Measurements from ENCODE around the gene FOSL2. TPM values are rescaled to one million over a fixed set of nuclear protein-coding genes. Genes with fewer than 3 reads are reported as not detected.

Gene FOSL2
- total RNA-seq, 2 experiments from 2014 or later, result 76.9 to 78.7 TPM

DNA sequence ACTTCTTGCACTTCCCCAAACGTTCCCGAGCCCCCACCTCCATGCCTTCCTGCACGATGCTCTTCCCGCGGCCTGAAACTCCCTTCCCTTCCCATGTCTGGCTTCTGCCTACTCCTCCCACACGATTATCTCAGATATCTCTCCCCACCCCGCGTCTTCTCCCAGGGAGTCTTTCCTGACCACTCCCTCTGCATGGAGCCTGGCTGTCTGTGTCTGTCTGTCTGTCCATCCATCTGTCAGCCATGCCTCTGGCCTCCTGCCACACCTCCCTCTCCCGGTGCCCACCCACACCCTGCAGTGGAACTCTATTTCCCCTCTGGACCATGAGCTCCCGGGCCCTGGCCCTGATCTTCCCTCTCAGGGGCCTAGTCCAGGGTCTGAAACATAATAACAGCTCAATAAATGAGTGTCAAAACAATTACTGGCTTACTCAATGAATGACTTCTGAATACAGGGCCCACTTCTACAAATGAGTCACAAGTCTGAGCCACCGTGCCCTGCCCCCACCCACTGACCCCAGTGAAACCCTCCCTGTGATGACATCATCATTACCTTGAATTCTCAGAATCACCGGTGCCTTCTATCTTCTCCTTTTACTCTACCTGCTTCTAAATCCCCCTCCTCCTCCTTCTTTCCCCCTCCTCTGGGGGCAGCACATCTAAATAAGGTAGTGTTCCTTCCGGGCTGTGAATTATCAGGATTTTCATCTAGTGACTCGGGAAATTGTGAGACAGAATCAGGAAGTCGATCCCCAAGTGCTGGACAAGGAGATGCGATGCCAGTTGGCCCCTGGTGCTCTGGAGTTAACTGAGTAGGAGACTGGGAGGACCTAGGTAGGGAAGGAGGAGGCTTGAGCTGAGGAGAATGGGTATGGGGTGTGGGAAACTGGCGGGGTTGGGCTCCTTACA, 57.1 kb downstream of the FOSL2 start:
- POLR2A ChIA-PET, result interaction anchor here (0.6 to 1.5 kb wide), 8 partner anchors 29 to 559 kb away, joined by 3 to 5 read pairs (median 4); partner anchors contain the start of genes BABAM2, FOSL2 and RBKS
- CTCF ChIA-PET, result interaction anchor here (0.6 to 1.4 kb wide), 5 partner anchors 14 to 727 kb away, joined by 3 to 4 read pairs (median 3); no protein-coding TSS in a partner anchor

DNA sequence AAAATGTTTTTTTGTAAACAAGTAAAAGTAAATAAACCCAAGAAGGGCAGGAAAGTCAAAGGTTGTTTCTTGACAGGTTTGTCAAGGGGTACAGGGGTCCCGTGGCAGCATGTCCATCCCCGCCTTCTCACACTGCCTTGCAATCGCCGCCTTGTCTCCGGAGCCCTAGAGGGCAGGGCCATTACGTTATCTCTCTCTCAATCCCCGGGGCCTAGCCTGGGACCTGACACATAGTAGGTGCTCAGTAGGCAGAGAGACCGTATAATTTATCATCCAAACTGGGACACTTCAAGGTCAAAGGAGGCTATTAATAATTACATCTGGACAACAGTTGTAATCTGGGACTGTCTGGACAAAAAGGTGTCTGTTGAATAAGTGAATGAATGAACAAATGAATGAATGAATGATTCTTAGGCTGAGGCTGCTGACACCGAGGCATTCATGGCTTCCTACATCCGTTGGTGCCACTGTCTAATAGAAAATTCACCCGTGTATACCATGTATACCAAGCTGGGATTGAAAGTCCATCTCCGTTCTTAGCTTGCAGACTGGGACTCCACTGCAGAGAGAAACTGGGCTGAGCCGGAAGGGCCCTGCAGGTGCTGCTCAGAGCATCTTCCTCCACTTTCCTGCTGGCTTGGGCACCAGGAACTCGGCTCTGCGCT, 58.4 kb downstream of the FOSL2 start:
- POLR2A ChIA-PET, result no interaction called here
- CTCF ChIA-PET, result interaction anchor here (0.8 to 0.9 kb wide), 2 partner anchors 16 to 728 kb away, joined by 3 to 4 read pairs; no protein-coding TSS in a partner anchor

DNA sequence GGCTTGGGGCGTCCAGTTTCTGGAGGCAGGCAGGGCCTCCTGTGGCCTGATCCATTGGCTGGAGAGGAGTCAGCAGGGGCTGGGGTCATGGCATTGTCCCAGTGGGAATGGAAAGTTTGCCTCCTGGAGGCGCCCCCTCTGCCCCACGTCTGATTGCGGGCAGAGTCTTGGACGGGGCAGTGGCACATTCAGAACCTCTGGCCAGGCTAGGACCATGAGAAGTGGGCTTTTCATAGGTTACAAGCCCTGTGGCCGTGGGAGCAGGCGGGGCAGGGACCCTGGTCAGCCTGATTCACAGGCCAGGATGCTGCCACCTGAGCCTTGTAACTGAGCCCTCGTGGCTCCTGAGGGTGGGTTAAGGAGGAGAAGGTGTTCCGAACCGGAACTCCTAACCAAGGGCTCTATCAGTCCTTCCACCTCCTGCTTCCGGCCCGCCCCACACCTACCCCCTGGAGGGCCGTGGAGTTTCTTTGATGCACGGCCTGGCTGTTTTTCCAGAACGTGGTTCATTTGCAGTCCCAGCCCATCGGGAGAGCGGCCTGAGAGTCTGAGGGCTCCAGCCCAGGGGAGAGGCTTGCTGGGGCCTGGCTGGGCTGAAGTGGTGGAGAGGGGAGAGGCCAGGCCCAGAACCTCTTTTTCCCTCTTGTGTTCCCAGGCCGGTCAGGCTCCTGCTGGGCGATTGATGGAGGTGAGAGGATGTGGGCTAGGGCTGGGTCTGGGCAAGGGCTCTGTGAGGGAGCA, 59.3 kb downstream of the FOSL2 start:
- ChIA-PET POLR2A (no interaction called here), CTCF (interaction anchor here (0.6 to 1.9 kb wide), 10 partner anchors 8 to 748 kb away, joined by 3 to 7 read pairs (median 3); no protein-coding TSS in a partner anchor)

DNA sequence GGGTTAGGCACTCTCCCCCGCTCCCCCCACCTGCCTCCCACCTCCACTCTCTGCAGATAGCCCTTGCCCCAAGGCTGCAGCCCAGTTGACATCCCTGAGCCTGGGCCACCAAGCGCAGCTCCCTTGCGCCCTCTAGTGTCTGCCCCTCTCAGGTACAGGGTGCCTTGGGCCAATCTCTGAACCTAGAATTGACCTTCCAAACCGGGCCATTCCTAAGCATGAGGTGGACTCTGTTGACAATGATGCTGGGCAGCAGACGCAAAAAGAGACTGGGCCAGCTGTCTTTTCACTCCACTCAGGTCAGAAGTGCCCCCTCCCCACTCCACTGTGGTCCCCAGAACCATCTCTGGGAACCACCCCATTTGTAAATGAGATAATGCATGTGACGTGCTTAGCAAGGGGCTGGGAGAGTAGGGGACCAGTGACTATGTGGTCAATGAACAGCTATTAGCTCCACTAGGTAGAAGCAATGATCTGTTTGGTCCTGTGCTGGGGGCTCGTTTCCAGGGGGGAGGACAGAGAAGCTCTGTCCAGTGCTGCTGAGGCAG, 60.0 kb downstream of the FOSL2 start:
- CTCF ChIA-PET, result interaction anchor here (0.6 to 1.9 kb wide), 13 partner anchors 9 to 749 kb away, joined by 3 to 7 read pairs (median 3); no protein-coding TSS in a partner anchor
- POLR2A ChIA-PET, result no interaction called here

DNA sequence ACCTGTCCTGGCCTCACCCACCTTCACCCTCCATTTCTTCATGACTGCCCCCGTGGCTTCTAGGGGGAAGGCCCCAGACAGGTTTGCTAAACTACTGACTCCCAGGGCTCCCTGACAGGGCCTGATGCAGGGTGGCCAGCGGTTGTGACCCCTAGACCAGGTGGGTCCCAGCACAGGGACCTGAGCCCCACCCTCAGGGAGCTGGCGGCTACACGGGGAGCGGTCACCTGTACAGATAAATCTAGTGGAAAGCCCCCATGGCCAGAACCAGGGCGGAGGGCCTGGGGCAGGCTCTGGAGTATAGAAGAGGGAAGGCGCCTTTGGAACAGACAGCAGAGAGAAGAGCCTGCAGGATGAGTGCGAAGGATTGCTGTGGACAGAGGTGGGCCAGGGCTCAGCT, 60.7 kb downstream of the FOSL2 start:
- ChIA-PET CTCF (interaction anchor here (1.1 to 1.9 kb wide), 7 partner anchors 9 to 750 kb away, joined by 3 to 7 read pairs (median 3); no protein-coding TSS in a partner anchor), POLR2A (no interaction called here)

DNA sequence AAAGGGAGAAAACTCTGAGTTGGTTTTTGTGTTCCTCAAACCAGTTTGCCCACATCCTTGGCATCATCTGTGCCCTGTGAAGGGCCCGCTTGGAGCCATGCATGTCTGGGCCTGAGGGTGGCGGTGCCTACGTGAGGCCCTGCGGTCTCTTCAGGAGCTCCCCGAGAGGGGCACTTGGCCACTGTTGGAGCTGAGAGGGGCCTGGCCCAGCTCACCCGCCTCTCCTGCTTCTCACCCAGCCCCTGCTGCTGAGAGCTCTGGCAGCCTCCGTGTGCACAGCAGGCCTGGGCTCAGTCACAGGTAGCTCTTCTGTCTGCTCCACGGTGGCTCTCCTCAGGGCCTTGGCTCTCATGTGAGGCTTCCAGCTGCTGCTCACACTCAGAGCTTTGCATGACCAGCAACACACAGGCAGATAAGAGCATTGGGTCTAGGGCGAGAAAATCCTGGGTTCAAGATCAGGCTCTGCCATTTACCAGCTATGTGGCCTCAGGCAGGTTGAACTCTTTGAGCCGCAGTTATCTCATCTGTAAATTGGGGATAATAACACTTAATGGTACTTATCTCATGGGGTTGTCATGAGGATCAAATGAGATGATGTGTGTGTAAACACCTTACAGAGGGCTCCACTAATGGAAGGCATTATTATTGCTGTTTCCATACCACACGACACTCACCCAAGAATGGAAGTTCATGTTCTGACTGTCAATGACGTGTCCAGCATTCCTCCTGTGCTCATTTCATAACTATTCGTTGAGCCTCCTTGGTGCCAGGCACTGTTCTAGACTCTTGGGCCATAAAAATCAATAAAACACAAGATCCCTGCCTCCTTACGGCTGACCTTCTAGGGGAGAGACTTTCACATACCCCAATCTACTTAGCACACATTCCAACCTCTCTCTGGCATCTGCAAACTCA, 61.6 kb downstream of the FOSL2 start:
- ChIA-PET POLR2A (no interaction called here), CTCF (interaction anchor here (1.2 to 1.9 kb wide), 2 partner anchors 53 to 751 kb away, joined by 3 to 7 read pairs; no protein-coding TSS in a partner anchor)

DNA sequence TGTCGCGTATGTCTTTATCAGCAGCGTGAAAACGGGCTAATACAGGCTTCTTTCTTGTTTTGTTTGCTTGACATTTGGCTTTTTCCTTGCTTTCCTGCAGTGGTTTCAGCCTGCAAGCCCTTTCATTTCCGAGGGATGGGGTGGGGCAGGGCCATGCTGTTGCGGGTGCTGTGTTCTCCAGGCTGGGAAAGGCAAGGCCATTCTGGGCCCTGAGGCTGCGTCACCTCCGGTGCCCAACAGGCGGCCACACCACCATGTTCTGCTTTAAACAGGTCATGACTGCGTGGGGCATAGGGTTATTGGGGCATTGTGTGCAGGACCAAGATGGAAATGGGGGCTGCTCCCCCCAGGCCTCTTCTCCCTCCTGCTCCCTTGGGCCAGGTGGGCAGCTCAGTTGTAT, 64.6 kb downstream of the FOSL2 start:
- CTCF ChIA-PET, result no interaction called here
- POLR2A ChIA-PET, result no interaction called here

DNA sequence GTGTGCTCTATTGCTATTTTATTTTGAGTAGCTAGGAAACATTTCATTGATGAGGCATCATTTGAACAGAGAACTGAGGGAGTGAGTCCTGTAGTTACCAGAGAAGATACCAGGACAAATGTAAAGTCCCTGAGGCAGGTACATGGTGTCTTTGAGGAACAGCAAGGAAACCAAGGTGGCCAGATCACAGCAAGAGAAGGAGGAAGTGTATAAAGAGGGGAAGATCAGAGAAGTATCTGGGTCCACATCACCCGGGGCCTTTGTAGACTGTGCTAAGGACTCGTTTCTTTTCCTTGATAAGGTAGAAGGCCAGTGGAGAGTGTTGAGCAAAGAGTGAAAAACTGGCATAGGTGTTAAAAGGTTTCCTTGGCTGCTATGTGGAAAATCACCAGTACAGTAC, 68.4 kb downstream of the FOSL2 start:
- CTCF ChIA-PET, result interaction anchor here (0.5 kb wide), 1 partner anchor 9 kb away, joined by 3 read pairs; no protein-coding TSS in a partner anchor
- POLR2A ChIA-PET, result no interaction called here

DNA sequence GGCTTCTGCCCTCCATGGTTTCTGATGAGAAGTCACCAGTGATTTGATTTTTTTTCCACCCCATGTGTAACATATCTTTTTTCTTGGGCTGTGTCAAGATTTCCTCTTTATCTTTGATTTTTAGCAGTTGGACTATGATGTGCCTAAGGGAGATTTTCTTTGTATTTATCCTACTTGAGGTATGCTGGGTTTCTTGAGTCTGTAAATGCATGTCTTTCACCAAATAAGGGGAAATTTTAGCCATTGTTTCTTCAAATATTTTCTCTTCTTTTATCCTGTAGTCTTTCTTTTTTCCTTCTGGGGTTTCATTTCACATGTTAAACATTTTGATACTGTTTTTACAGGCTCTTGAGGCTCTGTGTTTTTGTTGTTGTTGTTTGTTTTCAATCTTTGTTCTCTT, 69.5 kb downstream of the FOSL2 start:
- CTCF ChIA-PET, result interaction anchor here (0.7 kb wide), 1 partner anchor 343 kb away, joined by 3 read pairs; no protein-coding TSS in a partner anchor
- POLR2A ChIA-PET, result no interaction called here

DNA sequence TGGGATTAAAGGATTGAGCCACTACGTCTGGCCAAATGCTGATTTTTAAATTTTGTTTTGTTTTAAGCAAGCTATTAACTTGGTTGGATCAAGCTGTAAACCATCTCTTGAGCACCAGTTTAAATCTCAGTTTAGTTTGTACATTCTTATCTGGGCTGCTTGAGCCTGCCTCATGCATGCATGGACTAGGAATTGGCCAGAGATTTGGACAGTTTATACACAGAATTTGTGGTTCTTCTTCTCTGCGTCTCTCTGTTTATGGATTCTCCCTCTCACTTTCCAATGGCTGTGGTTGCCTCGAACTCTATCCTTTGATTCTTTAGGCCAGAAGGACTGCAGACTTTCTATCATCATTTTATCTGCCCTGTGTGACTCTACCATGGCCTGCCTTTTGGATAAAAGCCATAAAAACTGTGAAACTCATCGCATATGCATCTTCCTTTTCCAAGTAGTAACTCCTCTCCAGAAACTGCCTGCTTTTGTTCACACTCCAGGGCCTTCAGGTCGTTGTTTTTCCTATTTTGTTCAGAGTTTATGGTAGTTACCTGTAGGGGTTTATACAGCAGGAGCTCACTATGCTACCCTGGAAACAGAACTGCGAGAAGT, 70.7 kb downstream of the FOSL2 start:
- POLR2A ChIA-PET, result no interaction called here

DNA sequence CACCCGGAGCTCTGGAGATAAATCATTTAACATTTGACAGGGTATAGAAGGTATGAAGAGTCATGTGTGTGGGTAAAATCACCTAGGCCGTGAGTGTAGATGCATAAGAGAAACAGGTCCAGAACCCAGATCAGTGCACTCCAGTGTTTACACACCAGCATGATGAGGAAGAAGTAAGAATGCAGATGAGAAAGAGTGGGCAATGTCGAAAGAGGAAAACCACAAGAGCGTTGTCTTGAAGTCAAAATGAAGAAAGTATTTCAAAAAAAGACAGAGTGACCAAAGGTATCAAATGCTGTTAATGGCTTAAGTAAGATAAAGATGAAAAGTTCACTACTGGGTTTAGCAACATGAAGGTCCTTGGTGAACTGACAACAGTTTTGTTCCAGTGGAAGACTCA, 71.2 kb downstream of the FOSL2 start:
- ChIA-PET CTCF (interaction anchor here (1.5 kb wide), 1 partner anchor 11 kb away, joined by 3 read pairs; no protein-coding TSS in a partner anchor), POLR2A (no interaction called here)

More for the DNA sequence above, 70.7 kb downstream of the FOSL2 start:
- CTCF ChIA-PET, result interaction anchor here (1.5 kb wide), 1 partner anchor 11 kb away, joined by 3 read pairs; no protein-coding TSS in a partner anchor

DNA sequence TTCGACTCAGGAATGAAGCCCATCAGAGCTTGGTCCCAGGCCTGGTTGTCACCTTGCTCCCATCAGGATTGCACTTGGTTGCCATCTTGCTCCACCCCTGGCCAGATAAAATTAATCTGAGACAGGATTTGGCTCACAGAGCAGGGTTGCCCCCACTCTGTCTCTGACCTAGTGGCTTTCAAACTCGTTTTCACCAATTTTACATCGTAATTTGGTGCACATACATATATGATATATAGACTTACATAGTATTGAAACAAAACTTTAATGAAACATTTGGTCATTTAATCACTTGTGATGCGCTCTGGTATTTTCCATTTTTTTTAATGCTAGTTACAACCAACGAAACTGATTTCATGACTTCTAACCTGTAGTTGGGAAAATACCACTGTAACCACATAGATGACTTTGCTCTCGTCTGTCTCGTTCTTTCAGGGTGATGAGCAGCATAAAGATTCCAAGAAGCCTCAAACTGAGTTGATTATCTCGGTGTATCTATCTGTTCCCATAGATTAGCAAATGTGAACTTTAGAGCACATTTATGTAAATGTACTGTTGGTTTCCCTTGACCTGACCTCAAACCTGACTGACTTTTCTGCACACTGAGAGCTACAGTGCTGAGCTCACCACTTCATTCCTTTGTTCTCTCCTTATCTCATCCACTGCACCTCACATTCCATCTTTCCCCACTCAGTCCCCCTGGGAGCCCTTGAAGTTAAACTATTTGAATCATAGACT, 72.7 kb downstream of the FOSL2 start:
- POLR2A ChIA-PET, result no interaction called here

More for the DNA sequence above, 72.7 kb downstream of the FOSL2 start:
- CTCF ChIA-PET, result interaction anchor here (0.6 to 1.7 kb wide), 2 partner anchors 13 to 238 kb away, joined by 3 to 6 read pairs; no protein-coding TSS in a partner anchor

Other genes starting within 250 kb of the FOSL2 start
- under 1 TPM; 0.51 to 0.73 TPM for gene PLB1, start 103.2 kb downstream of the FOSL2 start, total RNA-seq

All from activated CD8-positive, alpha-beta memory T cell treated with anti-CD3 and anti-CD28 coated beads for 36 hours (primary cell).